NCI-H345 treated with DMSO at 0.1 percent for 48 hours (cell line): ENCODE results near the gene WBP4.

Experiments
- DNase-seq: peaks from one replicate; lab custom pipeline; 2025; ENCODE audit not compliant: unreplicated experiment; lab: John Stamatoyannopoulos, UW

The WBP4 gene

GRCh38 chr13:41048640-41049039 is 12.7 kb upstream of the WBP4 start:
- no peak for DNase-seq

GRCh38 chr13:41049480-41050440 is 11.5 kb upstream of the WBP4 start:
- no peak for DNase-seq

- DNase-seq: no peak
Measured at GRCh38 chr13:41052441-41052840, 8.9 kb upstream of the WBP4 start.

- DNase-seq: no peak
Measured at GRCh38 chr13:41053384-41053826, 7.9 kb upstream of the WBP4 start.

- DNase-seq: no peak
Measured at GRCh38 chr13:41054212-41054877, 7.0 kb upstream of the WBP4 start.

- no peak for DNase-seq
Measured at GRCh38 chr13:41054919-41055619, 6.2 kb upstream of the WBP4 start.

- no peak for DNase-seq
Measured at GRCh38 chr13:41056194-41056593, 5.1 kb upstream of the WBP4 start.

GRCh38 chr13:41056826-41057711 is 4.2 kb upstream of the WBP4 start:
- DNase-seq: no peak

GRCh38 chr13:41058295-41059070 is 2.8 kb upstream of the WBP4 start:
- DNase-seq: no peak

GRCh38 chr13:41059456-41060081 is 1.7 kb upstream of the WBP4 start:
- DNase-seq: no peak

- peak; percentile 75 for DNase-seq
Measured at GRCh38 chr13:41060082-41060723, 1.1 kb upstream of the WBP4 start.

GRCh38 chr13:41060724-41061074 is 610 bp upstream of the WBP4 start:
- peak; percentile 75 for DNase-seq

GRCh38 chr13:41061914-41062837 is 867 bp downstream of the WBP4 start:
- no peak for DNase-seq

- no peak for DNase-seq
Measured at GRCh38 chr13:41064493-41064892, 3.2 kb downstream of the WBP4 start.

- no peak for DNase-seq
Measured at GRCh38 chr13:41065078-41065477, 3.8 kb downstream of the WBP4 start.

GRCh38 chr13:41074523-41074922 is 13.2 kb downstream of the WBP4 start:
- no peak for DNase-seq

GRCh38 chr13:41075034-41075433 is 13.7 kb downstream of the WBP4 start:
- DNase-seq: no peak

- DNase-seq: no peak
Measured at GRCh38 chr13:41075485-41075884, 14.2 kb downstream of the WBP4 start.
